HG03575 (cell line): Measurements from ENCODE around the gene CARM1.
"Not testable (repeated sequence)": the region's sequence is repeated elsewhere in the genome, so short reads cannot be mapped to it uniquely, and the experiment has no call there.

Experiments used
- ATAC-seq: cut with Tn5 transposase; IDR thresholded peaks from one replicate; pipeline ENCODE4 v1.9.1; 2021; ENCODE audit not compliant: unreplicated experiment, insufficient number of reproducible peaks, low FRiP score; ENCODE audit errors: extremely low read depth

The CARM1 gene

GRCh38 chr19:10959277-10959968, 88.1 kb downstream of the CARM1 start:
- not testable (repeated sequence) for ATAC-seq

- no peak for ATAC-seq
Measured at GRCh38 chr19:10960314-10961072, 89.1 kb downstream of the CARM1 start, which contains the start of gene SMARCA4. TSS of gene SMARCA4 (plus strand) at chr19:10961030. CDS start at chr19:10984152, 23,122 bp downstream.

GRCh38 chr19:10961073-10961860, 89.9 kb downstream of the CARM1 start:
- no peak for ATAC-seq

GRCh38 chr19:10962863-10963262, 91.5 kb downstream of the CARM1 start:
- ATAC-seq: no peak

- ATAC-seq: no peak
Measured at GRCh38 chr19:10963865-10964264, 92.5 kb downstream of the CARM1 start.

- no peak for ATAC-seq
Measured at GRCh38 chr19:10964903-10965302, 93.5 kb downstream of the CARM1 start.

- ATAC-seq: no peak
Measured at GRCh38 chr19:10965398-10965797, 94.0 kb downstream of the CARM1 start.

- ATAC-seq: no peak
Measured at GRCh38 chr19:10966809-10967208, 95.5 kb downstream of the CARM1 start.

GRCh38 chr19:10968527-10969135, 97.3 kb downstream of the CARM1 start:
- ATAC-seq: no peak

- no peak for ATAC-seq
Measured at GRCh38 chr19:10971107-10971726, 99.9 kb downstream of the CARM1 start.
